Measurements from ENCODE around the gene KNDC1. TPM values are rescaled to one million over a fixed set of nuclear protein-coding genes. Genes with fewer than 3 reads are reported as not detected.

KNDC1 gene
- total RNA-seq, 4 donors from 2014 or later = 0.27 to 1.7 TPM; not detected in 2

DNA sequence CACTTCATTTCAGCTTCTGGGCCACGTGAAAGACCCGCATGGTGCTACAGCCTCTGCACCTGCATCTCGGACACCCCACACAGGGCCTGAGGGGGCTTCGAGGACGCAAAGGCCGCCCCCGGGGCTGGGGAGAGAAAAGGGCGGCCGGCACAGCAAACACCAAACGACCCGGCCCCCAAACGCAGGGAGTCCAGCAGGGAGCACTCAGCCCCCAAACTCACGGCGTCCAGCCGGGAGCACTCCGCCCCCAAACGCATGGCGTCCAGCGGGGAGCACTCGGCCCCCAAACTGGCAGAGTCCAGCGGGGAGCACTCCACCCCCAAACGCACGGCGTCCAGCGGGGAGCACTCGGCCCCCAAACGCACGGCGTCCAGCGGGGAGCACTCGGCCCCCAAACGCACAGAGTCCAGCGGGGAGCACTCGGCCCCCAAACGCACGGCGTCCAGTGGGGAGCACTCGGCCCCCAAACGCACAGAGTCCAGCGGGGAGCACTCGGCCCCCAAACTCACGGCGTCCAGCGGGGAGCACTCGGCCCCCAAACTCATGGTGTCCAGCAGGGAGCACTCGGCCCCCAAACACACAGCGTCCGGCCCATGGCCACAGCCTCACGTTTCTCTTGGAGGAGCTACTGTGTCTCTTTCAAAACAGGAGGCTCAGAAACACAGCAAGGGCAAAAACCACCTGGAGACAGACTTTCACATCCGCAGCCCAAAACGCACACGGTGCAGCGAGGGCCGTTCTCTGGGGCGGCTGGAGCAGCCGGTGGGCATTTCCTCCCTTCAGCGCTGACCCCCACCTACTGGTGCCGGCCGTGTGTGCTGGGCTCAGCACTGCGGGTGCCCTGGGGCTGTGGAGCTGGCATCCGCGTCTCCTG, 43.0 kb downstream of the KNDC1 start:
- H3K27me3 ChIP-seq = no peaks in the 10 kb centered on the region
- H3K36me3 ChIP-seq = no peaks in the 10 kb centered on the region
- H3K4me1 ChIP-seq = no peaks in the 10 kb centered on the region
- no peak for TF ChIP-seq POLR2A (IDR thresholded peaks at IDR 0.05)
- TF ChIP-seq, protein P1, sequence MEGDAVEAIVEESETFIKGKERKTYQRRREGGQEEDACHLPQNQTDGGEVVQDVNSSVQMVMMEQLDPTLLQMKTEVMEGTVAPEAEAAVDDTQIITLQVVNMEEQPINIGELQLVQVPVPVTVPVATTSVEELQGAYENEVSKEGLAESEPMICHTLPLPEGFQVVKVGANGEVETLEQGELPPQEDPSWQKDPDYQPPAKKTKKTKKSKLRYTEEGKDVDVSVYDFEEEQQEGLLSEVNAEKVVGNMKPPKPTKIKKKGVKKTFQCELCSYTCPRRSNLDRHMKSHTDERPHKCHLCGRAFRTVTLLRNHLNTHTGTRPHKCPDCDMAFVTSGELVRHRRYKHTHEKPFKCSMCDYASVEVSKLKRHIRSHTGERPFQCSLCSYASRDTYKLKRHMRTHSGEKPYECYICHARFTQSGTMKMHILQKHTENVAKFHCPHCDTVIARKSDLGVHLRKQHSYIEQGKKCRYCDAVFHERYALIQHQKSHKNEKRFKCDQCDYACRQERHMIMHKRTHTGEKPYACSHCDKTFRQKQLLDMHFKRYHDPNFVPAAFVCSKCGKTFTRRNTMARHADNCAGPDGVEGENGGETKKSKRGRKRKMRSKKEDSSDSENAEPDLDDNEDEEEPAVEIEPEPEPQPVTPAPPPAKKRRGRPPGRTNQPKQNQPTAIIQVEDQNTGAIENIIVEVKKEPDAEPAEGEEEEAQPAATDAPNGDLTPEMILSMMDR (IDR thresholded peaks at IDR 0.05) = no peak
- H3K9me3 ChIP-seq = no peaks in the 10 kb centered on the region
- no peak for DNase-seq
- H3K27ac ChIP-seq = no peak overlapping the region
- no peak overlapping the region for H3K4me3 ChIP-seq

DNA sequence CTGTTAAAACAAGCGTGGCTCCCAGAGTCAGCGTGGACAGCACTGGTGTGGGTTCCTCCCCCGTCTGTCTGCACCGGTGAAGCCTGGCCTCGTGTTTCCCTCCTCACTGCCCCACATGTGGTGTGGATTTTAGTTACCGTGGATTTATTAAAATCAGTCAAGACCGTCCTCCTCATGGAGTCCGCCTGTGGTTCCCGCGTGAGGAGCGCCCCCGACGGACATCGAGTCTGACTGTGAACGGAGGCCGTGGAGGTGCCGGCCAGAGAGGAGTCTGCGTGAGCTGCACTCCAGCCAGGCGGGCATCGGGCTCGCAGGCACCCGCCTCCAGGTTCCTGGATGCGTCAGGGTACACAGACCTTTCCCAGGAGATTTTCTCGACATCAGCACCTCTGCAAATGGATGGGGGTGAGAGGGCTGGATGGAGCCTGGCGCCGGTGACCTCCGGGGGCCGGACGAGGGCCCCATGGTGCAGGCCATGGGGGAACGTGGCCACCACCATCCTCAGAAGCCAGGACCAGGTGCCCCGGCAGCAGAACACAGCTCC, 43.7 kb downstream of the KNDC1 start:
- Histone ChIP-seq H3K27ac (no peak overlapping the region), H3K9me3 (no peaks in the 10 kb centered on the region), H3K27me3 (no peaks in the 10 kb centered on the region), H3K4me1 (no peaks in the 10 kb centered on the region), H3K4me3 (no peak overlapping the region), H3K36me3 (no peaks in the 10 kb centered on the region)
- TF ChIP-seq, protein P1 (IDR thresholded peaks at IDR 0.05) = no peak
- no peak for TF ChIP-seq POLR2A (IDR thresholded peaks at IDR 0.05)
- DNase-seq = no peak

DNA sequence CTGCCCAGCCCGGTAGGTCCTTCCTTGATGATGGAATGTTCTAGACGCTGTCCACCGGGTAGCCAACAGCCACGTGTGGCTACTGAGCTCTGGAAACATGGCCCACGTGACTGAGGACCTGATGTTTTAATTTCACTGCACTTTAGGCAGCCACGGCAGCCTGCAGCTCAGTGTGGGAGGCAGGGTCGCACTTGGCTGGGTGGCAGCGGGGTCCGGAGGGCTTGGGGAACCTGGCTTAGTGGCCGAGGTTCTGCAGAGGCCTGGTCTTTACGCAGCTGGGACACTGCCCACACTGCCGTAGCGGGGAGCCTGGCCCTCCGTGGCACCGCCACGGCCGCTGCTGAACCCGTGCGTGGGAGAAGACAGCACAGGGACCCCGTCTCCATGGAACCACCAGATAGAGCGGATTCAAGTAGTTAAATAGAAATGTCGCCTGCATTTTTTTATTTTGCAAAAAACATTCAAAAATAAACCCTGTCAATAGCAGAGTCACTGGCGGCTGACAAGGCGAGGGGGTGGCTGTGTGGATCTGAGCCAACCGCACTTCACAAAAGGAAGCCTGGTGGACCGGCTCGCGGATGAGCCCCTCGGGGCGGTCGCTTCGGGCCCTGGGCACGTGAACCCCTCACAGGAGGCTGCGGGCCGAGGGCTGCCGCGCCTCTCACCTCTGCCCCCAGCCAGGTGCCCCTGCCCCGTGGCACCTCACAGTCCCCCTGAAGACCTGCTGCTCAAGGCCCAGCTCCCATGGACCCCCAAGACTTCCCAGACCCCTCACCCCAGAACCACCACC, 44.4 kb downstream of the KNDC1 start:
- no peaks in the 10 kb centered on the region for H3K36me3 ChIP-seq
- TF ChIP-seq POLR2A (IDR thresholded peaks at IDR 0.05) = no peak
- TF ChIP-seq, protein P1 (IDR thresholded peaks at IDR 0.05) = no peak
- H3K4me3 ChIP-seq = no peak overlapping the region
- no peaks in the 10 kb centered on the region for H3K9me3 ChIP-seq
- no peak overlapping the region for H3K27ac ChIP-seq
- no peaks in the 10 kb centered on the region for H3K27me3 ChIP-seq
- no peak for DNase-seq
- H3K4me1 ChIP-seq = no peaks in the 10 kb centered on the region

DNA sequence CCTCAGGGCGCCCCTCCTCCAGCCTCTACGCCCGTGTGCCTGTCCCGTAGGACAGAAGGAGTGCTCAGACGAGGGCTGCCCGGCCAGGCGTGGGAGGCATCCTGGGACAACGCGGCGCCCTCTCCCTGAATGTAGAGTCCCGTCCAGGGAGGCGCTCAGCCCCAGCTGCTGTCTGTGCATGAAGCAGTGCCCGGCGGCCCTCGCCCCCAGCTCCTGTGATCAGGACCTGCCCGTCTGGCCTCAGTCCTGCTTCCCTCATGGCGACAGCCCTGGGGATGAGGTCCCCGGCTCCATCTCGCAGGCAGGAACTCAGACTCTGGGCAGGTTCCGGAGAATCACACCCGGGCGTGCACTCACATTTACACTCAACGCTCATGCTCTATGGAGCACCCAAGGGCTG, 45.1 kb downstream of the KNDC1 start:
- Histone ChIP-seq H3K4me1 (no peaks in the 10 kb centered on the region), H3K36me3 (no peaks in the 10 kb centered on the region), H3K27ac (no peak overlapping the region), H3K9me3 (no peaks in the 10 kb centered on the region), H3K4me3 (no peak overlapping the region), H3K27me3 (no peaks in the 10 kb centered on the region)
- no peak for DNase-seq
- TF ChIP-seq POLR2A (IDR thresholded peaks at IDR 0.05) = no peak
- TF ChIP-seq, protein P1 (IDR thresholded peaks at IDR 0.05) = no peak

DNA sequence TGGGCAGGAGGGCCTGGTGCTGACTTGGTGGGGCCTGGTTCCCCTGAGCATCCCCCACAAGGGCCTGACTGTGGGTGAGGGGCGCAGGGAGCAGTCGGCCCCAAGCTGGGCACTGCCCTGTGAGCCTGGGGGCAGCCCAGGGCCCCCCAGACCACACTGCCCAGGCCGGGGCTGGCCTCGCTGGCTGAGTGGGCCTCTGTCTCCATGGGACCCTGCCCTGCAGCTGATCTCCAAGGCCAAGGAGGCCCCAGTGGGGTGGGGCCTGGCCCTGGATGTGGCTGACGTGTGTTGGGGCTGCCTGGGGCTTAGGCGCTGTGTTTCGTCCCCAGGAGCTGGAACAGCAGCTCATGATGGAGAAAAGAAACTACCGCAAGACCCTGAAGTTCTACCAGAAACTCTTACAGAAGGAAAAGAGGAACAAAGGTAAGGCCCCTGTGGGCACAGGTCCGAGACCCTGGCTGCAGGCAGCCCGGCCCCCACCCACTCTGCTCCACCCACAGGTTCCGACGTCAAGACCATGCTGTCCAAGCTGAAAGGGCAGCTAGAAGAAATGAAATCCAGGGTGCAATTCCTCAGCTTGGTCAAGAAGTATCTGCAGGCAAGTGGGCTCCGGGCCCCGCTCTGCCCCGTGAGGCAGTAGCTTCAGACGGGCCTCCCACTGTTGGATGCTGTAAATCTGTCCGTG, 46.5 kb downstream of the KNDC1 start:
- Histone ChIP-seq H3K27ac (no peak overlapping the region), H3K27me3 (no peaks in the 10 kb centered on the region), H3K36me3 (no peaks in the 10 kb centered on the region), H3K4me1 (no peaks in the 10 kb centered on the region), H3K4me3 (no peak overlapping the region), H3K9me3 (no peaks in the 10 kb centered on the region)
- TF ChIP-seq, protein P1 (IDR thresholded peaks at IDR 0.05) = no peak
- TF ChIP-seq POLR2A (IDR thresholded peaks at IDR 0.05) = no peak
- no peak for DNase-seq

Data from Peyer's patch (tissue), 4 donors.